Right renal pelvis (tissue), 4 donors: ENCODE measurements around the gene NIPBL. TPM values are rescaled to one million over a fixed set of nuclear protein-coding genes. Genes with fewer than 3 reads are reported as not detected.
"Not testable (repeated sequence)": the region's sequence is repeated elsewhere in the genome, so short reads cannot be mapped to it uniquely, and the experiment has no call there.

Experiments used
- DNase-seq, 4 donors: peaks; one replicate each; pipeline ENCODE4 v3.0.0-alpha.2; 2013; ENCODE audit warnings: low read depth in 4 of 4, low spot score in 3 of 4, missing footprints in 1 of 4
- polyA plus RNA-seq, 4 donors: library from polyadenylated mRNA; unstranded; fragments of 120-200 nt; gene quantifications; one replicate each; pipeline ENCODE4 v1.2.1, GENCODE V29; 2013; ENCODE audit not compliant: insufficient read length in 4 of 4

NIPBL gene
- polyA plus RNA-seq, 4 donors, result 60.3 to 76.4 (median 70.6) TPM

DNA sequence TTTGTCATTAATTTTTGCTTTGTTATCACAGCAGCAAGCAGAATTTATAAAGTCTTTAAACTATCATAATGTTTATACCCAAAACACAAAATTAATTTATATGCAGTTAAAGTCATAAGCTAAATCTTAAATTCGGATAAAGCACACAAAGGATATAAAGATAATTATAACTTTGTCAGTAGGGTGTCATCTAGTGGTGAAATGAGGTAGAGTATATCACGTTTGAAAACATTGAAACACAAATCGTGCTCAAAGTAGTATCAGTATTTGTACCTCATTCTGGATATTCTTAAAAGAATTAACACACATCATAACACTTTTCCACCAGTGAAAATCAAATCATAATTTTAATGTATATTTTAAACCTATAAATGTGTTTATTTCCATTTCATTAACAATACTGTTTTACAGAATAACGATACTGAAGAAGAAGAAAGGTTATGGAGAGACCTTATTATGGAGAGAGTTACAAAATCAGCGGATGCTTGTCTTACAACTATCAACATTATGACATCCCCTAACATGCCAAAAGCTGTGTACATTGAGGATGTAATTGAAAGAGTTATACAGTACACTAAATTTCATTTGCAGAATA lies 129.5 kb downstream of the NIPBL start:
- DNase-seq, result peak in 2 of 4 donors; percentile 5 to 7

DNA sequence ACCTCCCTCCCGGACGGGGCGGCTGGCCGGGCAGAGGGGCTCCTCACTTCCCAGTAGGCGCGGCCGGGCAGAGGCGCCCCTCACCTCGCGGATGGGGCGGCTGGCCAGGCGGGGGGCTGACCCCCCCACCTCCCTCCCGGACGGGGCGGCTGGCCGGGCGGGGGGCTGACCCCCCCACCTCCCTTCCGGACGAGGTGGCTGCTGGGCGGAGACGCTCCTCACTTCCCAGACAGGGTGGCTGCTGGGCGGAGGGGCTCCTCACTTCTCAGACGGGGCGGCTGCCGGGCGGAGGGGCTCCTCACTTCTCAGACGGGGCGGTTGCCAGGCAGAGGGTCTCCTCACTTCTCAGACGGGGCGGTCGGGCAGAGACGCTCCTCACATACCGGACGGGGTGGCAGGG lies 136.6 kb downstream of the NIPBL start:
- not testable (repeated sequence) for DNase-seq

DNA sequence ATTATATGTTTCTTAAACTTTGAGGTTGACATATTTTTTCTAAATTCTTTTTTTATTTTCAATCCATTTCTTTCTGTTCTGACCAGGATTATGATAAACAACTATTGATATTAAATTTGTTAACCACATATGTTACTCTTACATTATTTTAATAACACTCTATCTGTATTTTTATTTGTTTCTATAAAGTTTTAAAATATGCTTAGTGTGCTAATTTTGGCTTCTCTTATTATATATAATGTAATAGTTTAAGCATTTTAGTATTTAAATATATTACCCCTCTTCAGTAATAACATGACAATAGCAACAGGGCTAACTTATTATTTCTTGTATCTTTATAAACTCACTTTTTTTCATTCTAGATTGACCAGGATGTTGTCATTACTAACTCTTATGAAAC lies 137.8 kb downstream of the NIPBL start:
- no peak for DNase-seq

DNA sequence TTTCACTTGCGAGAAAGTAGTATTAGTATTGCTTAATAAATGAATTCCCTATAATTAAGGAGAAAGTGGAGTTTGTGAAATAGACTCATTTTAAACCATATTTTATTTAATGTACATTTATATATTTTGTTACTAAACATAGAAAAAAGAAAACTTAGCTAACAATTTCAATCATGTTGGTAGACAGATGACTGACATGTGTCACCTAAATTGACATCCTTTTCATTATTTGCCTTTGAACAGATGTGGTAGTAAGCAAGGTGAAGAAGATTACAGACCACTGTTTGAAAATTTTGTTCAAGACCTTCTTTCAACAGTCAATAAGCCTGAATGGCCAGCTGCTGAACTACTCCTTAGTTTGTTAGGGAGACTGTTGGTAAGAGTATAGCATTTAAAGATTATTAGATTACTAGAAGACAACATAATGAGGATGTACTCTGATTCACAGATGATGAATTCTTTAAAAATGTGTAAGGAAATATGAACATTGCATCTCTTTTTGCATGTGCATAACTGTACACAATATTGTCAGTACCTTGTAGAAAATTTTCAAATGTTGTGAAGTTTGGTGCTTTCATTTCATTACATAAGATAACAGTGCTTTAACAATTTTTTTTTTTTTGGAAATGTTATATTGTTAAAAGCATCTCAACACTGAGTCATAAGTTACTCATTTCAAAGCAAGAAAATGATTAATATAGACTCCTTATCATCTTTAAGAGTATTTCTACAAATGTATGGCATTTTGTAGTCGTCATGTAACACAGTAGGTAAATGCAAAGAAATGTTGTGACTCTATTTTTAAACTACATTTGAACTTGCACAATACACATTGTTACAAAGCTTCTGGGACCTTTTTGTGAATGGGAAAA lies 139.5 kb downstream of the NIPBL start:
- no peak for DNase-seq

GRCh38 chr5:37028910-37029309 lies 152.3 kb downstream of the NIPBL start:
- no peak for DNase-seq

- no peak for DNase-seq
These were observed 152.9 kb downstream of the NIPBL start for GRCh38 chr5:37029436-37029835.

DNA sequence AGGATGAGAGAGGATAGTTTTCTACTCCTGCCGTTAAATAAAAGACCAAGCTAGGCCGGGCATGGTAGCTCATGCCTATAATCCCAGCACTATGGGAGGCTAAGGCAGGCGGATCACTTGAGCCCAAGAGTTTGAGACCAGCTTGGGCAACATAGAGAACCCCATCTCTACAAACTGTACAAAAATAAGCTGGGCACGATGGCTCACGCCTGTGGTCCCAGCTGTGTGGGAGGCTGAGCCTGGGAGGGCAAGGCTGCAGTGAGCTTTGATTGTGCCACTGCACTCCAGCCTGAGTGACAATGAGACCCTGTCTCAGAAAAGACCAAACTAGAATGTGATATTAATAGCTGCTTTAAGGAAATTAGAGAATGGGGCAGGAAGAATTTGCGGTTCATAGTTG lies 158.4 kb downstream of the NIPBL start:
- DNase-seq, result no peak

- no peak for DNase-seq
These were observed 161.3 kb downstream of the NIPBL start for GRCh38 chr5:37037840-37038239.

GRCh38 chr5:37039824-37040223 lies 163.3 kb downstream of the NIPBL start:
- DNase-seq, result no peak

DNA sequence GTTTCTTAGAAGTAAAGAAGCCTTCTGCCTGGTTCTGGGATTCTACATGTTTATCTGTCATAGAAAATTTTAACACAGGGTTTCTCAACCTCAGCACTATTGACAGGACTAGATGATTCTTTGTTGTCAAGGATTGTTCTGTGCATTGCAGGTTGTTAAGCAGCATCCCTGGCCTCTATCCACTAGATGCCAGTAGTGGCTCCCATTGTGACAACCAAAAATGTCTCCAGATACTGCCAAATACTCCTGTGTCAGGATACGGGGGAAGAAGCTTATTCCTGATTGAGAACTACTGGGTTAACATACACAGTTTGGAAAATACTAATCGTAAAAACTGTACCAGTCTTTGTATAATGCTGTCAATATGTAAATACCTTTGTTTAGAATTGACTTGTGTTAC lies 167.1 kb downstream of the NIPBL start:
- DNase-seq, result no peak

DNA sequence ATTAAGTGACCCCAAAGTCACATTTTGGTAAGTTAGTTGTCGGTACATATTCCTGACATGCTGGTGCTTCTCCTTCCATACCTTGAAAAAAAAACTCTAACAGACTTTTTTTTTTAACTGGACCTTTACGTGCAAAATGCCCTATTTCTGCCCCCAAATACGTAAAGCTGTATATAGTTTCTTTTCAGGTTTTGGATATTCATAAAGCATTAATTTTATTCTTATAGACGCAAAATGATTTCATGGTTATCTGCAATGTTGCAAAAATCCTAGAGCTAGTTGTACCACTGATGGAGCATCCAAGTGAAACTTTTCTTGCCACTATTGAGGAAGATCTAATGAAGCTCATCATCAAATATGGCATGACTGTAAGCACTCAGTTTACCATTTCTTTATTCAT lies 167.6 kb downstream of the NIPBL start:
- no peak for DNase-seq

- DNase-seq, result no peak
These were observed 169.1 kb downstream of the NIPBL start for GRCh38 chr5:37045703-37046102.

- no peak for DNase-seq
These were observed 171.4 kb downstream of the NIPBL start for GRCh38 chr5:37047947-37048346.

DNA sequence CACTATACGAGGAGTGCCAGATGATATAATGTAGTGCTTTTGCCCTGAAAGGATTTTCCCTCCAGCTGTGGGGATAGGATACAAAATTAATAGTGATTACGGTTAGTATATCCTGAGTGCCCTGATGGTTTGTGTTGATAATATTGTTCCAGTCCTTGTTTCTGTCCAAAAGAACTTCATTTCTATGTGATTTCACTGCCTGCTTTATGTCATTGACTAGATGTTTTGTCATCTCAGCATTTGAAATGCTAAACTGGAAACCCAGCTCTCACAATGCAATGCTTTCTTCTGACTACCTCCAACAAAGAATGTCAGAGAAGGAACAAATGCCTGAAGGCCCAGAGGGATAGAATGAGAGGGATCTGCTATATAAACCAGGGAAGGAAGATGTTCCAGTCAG lies 177.8 kb downstream of the NIPBL start:
- DNase-seq, result no peak

- DNase-seq, result no peak
These were observed 178.9 kb downstream of the NIPBL start for GRCh38 chr5:37055383-37055990.

DNA sequence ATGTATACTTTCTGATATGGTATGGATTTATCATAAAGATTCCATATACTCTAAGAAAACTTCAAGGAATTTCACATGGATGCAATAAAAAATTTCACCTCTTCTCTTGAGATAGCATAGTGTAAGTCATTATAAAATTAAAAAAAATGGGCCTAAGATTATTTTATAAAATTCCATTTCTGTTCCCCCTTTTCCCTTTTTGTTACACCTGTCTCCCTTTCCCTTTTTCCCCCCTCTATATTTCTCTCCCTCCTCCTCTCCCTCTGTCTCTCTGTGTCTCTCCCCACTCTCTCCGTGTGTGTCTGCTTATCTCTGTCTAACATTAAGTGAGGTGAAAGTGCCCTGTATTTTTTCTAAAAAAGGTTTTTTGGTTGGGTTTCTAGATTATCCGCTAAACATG lies 180.2 kb downstream of the NIPBL start:
- no peak for DNase-seq

DNA sequence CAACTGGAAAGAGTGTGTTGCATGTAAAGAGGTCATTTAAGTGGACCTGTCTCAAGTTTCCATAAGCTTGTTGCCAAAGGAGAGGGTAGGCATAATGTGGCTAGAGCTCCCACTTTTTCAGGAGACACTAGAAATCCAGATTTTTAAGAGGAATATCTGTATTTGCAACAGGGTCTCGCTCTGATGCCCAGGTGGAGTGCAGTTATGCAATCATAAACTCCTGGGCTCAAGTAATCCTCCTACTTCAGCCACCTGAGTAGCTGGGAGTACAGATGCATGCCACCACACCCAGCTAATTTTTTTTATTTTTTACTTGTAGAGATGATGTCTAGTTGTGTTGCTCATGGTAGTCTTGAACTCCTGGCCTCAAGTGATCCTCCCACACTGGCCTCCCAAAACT lies 183.5 kb downstream of the NIPBL start:
- no peak for DNase-seq

DNA sequence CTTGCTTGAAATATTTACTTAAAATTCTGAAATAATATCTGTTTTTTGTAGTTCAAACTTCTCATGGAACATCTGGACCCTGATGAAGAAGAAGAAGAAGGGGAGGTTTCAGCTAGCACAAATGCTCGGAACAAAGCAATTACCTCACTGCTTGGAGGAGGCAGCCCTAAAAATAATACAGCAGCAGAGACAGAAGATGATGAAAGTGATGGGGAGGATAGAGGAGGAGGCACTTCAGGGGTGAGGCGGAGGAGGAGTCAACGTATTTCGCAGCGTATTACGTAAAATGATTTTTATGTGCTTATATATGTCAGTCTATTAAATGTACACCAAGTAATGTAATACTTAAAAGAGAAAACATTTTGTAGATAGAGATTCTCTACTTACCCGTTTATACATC lies 187.2 kb downstream of the NIPBL start:
- DNase-seq, result no peak

GRCh38 chr5:37064442-37064841 lies 187.9 kb downstream of the NIPBL start:
- no peak for DNase-seq

DNA sequence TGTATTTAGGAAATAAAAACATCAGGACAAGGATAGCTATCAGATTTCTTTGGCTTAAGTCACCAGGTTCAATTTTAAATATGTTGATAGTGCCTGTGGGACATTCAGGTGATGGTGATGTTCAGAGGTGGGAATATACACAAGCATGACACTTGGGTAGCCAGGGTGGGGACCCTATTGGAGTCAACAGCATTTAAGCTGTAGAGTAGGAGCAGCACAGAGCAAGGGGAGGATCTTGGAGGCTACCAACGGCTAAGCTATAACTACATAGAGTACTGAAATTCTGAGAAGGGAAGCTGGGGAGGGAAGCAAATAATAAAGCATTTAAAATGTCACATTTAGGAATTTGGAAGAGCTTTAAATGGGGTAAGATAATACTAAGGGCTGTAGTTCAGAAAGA lies 194.9 kb downstream of the NIPBL start:
- no peak for DNase-seq

DNA sequence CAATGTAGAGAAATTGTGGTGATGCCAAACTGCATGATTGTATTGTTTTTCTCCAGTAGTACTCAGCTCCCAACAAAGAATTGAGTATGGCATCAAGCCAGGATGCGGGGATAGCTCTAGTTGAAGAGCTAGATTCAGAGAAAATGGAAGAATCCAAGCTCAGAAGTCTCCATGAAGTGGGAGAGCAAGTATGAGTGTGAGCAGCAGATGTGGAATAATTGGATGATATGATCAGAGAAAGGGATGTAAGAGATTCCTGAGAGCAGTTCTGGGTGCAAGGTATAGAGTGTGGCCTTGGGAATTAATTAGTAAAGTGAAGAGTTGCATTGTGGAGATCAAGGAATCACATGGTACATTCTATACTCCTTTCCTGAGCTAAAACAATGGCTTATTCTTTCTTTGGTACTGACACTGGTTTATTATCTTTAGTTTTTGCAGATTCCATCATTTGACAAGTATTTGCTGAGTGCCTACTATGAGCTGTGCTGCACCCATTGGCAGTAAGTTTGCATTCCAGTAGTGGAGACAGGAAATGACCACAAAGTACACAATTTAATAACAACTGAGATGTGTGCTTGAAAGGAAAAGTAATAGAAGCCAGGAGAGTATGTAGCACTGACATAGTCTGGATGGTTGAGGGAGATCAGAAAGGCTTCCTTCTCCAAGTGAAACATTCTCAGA lies 195.5 kb downstream of the NIPBL start:
- no peak for DNase-seq
